Measurements from ENCODE around the gene PCOLCE2.

DNA sequence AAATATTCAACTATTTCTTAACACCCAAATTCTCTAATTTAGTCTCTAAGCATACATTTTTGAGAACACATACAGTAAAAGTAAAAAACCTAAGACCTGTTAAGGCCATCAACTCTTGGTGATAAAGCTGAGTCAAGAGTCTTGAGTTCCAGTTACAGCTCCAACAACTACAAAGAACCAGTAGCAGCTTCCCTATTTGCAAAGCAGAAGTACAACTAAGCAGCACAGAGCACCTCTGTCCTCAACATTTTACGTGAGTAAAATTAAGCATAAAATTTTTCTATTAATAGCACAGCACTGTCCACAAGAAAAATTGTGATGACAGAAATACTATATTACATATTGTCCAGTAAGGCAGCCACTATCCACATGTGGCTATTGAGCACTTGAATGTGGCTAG lies 4.4 kb downstream of the PCOLCE2 start:
- TF ChIP-seq, protein P1, sequence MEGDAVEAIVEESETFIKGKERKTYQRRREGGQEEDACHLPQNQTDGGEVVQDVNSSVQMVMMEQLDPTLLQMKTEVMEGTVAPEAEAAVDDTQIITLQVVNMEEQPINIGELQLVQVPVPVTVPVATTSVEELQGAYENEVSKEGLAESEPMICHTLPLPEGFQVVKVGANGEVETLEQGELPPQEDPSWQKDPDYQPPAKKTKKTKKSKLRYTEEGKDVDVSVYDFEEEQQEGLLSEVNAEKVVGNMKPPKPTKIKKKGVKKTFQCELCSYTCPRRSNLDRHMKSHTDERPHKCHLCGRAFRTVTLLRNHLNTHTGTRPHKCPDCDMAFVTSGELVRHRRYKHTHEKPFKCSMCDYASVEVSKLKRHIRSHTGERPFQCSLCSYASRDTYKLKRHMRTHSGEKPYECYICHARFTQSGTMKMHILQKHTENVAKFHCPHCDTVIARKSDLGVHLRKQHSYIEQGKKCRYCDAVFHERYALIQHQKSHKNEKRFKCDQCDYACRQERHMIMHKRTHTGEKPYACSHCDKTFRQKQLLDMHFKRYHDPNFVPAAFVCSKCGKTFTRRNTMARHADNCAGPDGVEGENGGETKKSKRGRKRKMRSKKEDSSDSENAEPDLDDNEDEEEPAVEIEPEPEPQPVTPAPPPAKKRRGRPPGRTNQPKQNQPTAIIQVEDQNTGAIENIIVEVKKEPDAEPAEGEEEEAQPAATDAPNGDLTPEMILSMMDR (IDR thresholded peaks at IDR 0.05), result no peak
- TF ChIP-seq POLR2AphosphoS5 (IDR thresholded peaks at IDR 0.05; ENCODE audit: low read depth, low read length), result no peak
